Iris pigment epithelial cell (primary cell): ENCODE measurements around the gene VPS33A.
"Not testable (repeated sequence)": the region's sequence is repeated elsewhere in the genome, so short reads cannot be mapped to it uniquely, and the experiment has no call there.

Experiments used
- DNase-seq: peaks from one replicate; pipeline ENCODE4 v3.0.0-alpha.2; 2011; ENCODE audit warnings: low read depth

VPS33A gene

GRCh38 chr12:122266230-122266901, at the start of gene VPS33A:
Gene VPS33A (minus strand): TSS chr12:122266494. CDS start chr12:122266408, 86 bp downstream.
- peak; percentile 98 for DNase-seq

GRCh38 chr12:122312926-122313325, 46.6 kb upstream of the VPS33A start:
- DNase-seq: no peak

GRCh38 chr12:122311696-122312095, 45.4 kb upstream of the VPS33A start:
- no peak for DNase-seq

DNA sequence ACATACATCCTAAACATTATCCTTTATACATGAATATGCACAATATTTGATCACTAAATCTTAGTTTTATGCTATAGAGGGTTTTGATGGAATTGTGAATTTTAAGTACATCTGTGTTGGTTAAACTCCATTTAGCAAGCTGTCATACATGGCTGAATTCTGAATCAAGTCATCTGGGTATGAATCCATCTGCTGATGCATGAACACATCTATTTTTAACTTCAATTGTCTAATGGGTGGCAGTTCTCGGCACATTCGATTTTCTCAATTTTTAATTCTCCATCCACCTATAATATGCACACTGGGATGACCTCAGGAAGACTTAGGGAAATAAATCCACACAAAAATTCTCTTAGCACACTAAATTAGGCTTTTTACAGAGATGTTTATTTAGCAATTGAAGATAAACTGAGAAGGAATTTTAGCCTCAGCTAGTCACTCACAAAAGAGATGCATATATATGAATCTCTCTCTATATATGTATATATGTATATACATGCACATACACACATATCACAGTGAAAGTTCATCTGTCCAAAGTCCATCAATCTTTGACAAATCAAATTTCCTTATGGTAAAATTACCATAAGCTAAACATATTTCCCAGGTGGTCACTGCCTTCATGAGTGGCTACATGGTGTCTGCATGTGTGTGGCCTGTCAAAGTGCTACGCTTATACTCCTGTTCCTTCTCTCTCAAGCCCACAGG, 44.5 kb upstream of the VPS33A start:
- no peak for DNase-seq

GRCh38 chr12:122309564-122310121, 43.3 kb upstream of the VPS33A start:
- peak; percentile 43 for DNase-seq

DNA sequence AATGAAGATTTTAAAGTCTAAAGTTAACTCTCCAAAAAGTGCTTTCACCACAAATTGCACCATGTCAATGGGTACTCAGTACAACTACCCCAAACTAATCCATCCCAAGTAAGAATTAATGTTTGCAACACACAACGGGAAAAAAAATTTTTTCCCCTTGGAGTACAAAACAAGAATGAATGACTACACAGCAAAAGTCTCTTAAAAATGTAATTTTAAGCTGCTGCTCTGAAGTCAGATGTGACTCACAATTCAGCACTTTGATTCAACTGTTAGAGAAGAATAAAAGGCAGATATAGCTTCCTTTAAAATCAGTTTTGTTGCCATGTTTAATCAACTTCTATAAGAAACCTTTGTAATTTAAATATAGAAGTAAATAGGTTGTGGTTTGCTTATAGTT, 42.5 kb upstream of the VPS33A start:
- DNase-seq: peak; percentile 67

DNA sequence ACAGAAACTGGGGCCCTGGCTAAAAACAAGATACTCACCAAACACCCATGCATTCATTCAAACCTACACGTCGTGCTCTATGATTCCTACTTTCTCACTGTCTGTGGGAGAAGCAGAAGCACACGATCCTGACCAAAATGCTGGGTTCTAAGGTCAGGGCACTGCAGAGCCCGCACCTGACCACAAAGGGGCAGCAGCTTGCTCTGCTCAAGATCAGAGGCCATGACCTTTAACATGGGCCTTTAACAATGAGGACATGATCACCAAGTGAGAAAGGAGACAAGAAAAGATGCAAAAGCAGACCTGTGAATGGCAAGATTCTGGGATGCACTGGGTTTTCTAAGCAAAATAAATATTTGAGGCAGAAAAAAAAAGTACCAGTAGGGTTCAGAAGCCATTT, 40.1 kb upstream of the VPS33A start:
- DNase-seq: no peak

DNA sequence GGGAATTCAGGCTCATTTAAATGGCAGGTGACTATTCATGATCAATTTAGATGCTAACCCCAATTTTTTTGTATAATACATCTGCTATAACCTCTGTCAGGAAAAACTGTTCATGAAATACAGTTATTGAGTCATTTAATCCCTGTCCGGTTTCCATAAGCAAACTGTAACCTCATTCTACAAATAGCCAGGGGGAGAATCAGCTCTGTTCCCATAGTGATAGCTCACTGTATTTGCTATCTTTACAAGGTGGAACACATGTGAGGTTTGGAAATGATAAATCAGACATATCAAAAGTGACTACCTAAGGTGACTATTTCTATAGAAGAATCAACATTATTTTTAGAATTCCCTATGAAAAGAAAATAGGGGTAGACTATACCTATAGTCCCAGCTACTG, 38.6 kb upstream of the VPS33A start:
- peak; percentile 49 for DNase-seq

DNA sequence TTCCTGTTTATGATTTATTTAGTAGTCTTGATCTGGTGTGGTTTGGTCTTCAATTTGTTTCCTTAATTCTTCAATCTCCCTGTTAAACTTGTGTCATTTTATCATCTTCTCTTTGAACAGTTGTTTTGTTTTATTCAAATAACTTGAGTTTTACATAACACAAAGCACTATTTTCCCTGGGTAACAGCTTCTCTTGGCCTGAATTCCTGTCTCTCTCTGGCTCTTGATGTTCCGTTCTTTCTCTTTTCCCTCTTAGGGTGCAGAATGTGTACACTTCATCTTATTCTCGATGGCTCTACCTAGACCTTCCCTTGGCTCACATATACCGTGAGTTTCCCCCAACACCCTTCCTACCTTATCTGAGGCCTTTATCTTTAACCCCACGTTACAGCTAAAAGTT, 36.8 kb upstream of the VPS33A start:
- no peak for DNase-seq

- DNase-seq: no peak
Measured at GRCh38 chr12:122298071-122298748, 31.9 kb upstream of the VPS33A start.

DNA sequence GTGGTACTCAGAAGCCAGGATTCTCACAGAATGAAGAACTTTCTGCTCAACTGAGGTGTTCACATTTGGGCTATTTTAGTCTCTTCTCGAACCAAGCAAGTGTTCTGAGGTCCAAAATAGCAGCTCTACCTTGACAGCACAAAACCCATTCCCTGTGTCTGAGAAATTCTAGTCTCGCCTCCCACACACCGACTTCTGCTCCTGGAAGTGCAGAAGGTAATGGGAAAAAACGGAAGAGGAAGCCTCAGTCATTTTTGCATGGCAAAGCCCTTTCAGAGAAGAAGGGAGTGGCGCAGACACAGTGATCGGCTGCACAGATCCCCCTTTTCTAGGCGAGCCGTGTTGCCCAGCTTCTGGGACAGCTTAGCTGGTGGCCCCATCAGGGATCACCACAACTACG, 31.2 kb upstream of the VPS33A start:
- DNase-seq: no peak

DNA sequence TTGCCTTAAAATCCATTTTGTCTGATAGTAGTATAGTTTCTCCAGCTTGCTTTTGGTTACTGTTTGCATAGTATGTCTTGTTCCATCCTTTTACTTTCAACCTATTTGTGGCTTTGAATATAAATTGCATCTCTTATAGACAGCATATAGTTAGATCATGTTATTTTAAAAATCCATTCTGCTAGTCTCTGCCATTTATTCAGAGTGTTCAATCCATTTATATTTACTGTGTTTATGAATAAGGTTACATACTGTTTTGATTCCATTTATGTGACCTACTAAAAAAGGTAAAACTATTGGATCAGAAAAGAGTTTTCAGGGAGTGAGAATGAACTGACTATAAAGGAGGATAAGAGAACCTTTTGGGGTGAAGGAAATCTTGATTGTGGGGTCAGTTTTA, 29.6 kb upstream of the VPS33A start:
- no peak for DNase-seq

GRCh38 chr12:122293081-122293480, 26.8 kb upstream of the VPS33A start:
- peak; percentile 8 for DNase-seq

DNA sequence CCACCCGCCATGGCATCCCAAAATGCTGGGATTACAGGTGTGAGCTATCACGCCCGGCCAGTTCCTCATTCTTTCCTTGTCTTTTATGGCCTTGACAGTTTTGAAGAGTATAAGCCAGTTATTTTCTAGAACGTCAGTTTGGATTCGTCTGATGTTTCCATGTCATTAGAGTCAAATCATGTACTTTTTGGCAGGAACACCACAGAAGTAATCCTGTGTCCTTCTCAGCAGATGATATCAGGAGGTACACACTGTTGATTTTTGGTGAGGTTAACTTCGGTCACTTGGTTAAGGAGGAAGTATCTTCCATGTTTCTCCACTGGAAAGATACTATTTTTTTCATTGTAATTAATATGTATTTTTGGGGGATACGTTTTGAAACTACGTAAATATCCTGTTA, 25.1 kb upstream of the VPS33A start:
- DNase-seq: no peak

DNA sequence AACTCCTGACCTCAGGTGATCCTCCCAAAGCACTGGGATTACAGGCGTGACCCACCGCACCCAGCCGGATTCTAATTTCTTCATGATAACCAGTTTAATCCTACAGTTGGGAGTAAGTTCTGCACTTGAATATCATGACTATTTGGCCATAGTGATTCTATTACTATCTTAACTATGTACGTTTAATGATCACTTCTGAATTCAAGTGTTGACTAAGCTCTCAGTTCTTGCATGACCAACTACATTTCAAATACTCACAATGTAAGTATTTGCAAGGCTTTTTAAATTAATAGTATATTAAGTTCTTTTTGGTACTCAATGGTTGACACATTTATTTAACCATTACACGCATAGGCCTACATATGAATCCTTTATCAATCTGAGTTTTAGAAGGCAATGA, 17.4 kb upstream of the VPS33A start:
- DNase-seq: no peak

GRCh38 chr12:122282061-122282460, 15.8 kb upstream of the VPS33A start:
- DNase-seq: peak; percentile 81

GRCh38 chr12:122276242-122276641, 9.9 kb upstream of the VPS33A start:
- no peak for DNase-seq

GRCh38 chr12:122275459-122275858, 9.2 kb upstream of the VPS33A start:
- no peak for DNase-seq

GRCh38 chr12:122265886-122266229, 436 bp downstream of the VPS33A start:
- peak; percentile 33 for DNase-seq

GRCh38 chr12:122265476-122265875, 818 bp downstream of the VPS33A start:
- no peak for DNase-seq

DNA sequence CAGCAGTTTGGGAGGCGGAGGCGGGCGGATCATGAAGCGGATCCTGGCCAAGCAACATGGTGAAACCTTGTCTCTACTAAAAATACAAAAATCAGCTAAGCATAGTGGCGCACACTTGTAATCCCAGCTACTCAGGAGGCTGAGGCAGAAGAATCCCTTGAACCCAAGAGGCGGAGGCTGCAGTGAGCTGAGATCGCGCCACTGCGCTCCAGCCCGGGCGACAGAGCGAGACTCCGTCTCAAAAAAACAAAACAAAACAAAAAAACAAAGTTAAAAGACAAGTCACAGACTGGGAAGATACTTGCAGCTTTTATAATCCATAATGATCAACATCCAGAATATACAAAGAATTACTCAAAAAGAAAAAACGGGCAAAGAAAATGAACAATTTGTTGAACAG, 5.6 kb downstream of the VPS33A start:
- not testable (repeated sequence) for DNase-seq

- DNase-seq: not testable (repeated sequence)
Measured at GRCh38 chr12:122258939-122259338, 7.4 kb downstream of the VPS33A start.

GRCh38 chr12:122258462-122258861, 7.8 kb downstream of the VPS33A start:
- not testable (repeated sequence) for DNase-seq
